Vagina (tissue), 2 donors: ENCODE measurements around the gene ASB3. TPM values are rescaled to one million over a fixed set of nuclear protein-coding genes. Genes with fewer than 3 reads are reported as not detected.

Source experiments
- DNase-seq, 2 donors: peaks; one replicate each; pipeline ENCODE4 v3.0.0-alpha.2; 2017; ENCODE audit errors: extremely low spot score in 2 of 2
- H3K27ac ChIP-seq: fragments of 200-600 bp; sonication (generic); one replicate; pipeline ENCODE4 v1.5.1; 2019
- H3K27me3 ChIP-seq: fragments of 200-600 bp; sonication (generic); one replicate; pipeline ENCODE4 v1.5.1; 2019
- H3K36me3 ChIP-seq, 2 donors: fragments of 200-600 bp; sonication (generic); one replicate each; pipeline ENCODE4 v1.5.1; 2017 to 2019
- H3K4me1 ChIP-seq: fragments of 200-600 bp; sonication (generic); one replicate; pipeline ENCODE4 v1.5.1; 2019
- H3K4me3 ChIP-seq, 2 donors: fragments of 200-600 bp; sonication (generic); 1 replicate in 1 of 2; 2 replicates in 1 of 2; pipeline ENCODE4 v1.5.1; 2016 to 2019
- H3K9me3 ChIP-seq: fragments of 200-600 bp; sonication (generic); one replicate; pipeline ENCODE4 v1.5.1; 2019
- CTCF ChIP-seq, 3 experiments: fragments of 450-650 bp in 2 of 3; fragments of 200-600 bp in 1 of 3; sonication (generic) in 1 of 3; IDR thresholded peaks; one replicate each; pipeline ENCODE4 v1.5.1; 2017 to 2019; ENCODE audit warnings: antibody characterized with exemption in 3 of 3, mild to moderate bottlenecking in 2 of 3, moderate library complexity in 2 of 3
- POLR2A ChIP-seq, 2 donors: fragments of 450-650 bp; IDR thresholded peaks; one replicate each; pipeline ENCODE4 v1.6.1; 2017; ENCODE audit warnings: antibody characterized with exemption in 2 of 2, mild to moderate bottlenecking in 2 of 2, moderate library complexity in 2 of 2
- POLR2AphosphoS5 ChIP-seq, 2 donors: sonication (generic); formaldehyde crosslinking; IDR thresholded peaks; one replicate each; pipeline ENCODE4 v1.9.0; 2017; ENCODE audit warnings: antibody characterized with exemption in 2 of 2, mild to moderate bottlenecking in 2 of 2, low read depth in 1 of 2; ENCODE audit not compliant: insufficient read depth in 1 of 2
- intact Hi-C: fragments of 100-400 bp; cut with DNase I; formaldehyde crosslinking; loops from one replicate; pipeline ENCODE4 v1.15.1; 2023
- total RNA-seq: library from RNA; depleted of rRNA; stranded (reverse); fragments of >200 nt; gene quantifications from one replicate; pipeline ENCODE4 v1.2.3, GENCODE V29; 2016

ASB3 gene
- total RNA-seq, 1 donor from 2014 or later, result 13.5 TPM

GRCh38 chr2:53701221-53701620, 85.5 kb downstream of the ASB3 start:
- Histone ChIP-seq H3K9me3 (no peaks in the 10 kb centered on the region), H3K27me3 (no peaks in the 10 kb centered on the region), H3K4me3 (no peak overlapping the region), H3K27ac (no peak overlapping the region), H3K4me1 (no peaks in the 10 kb centered on the region), H3K36me3 (peaks cover 0 to 11% of the 10 kb centered on the region in 2 donors)
- TF ChIP-seq CTCF (IDR thresholded peaks at IDR 0.05) (no peak), POLR2AphosphoS5 (IDR thresholded peaks at IDR 0.05; ENCODE audit: insufficient read depth in 1 of 2, low read depth in 1 of 2) (no peak), POLR2A (IDR thresholded peaks at IDR 0.05) (no peak)
- DNase-seq, result no peak
- intact Hi-C loops, result no loop called here

GRCh38 chr2:53697686-53698085, 89.1 kb downstream of the ASB3 start:
- intact Hi-C loops, result no loop called here
- TF ChIP-seq CTCF (IDR thresholded peaks at IDR 0.05) (no peak), POLR2AphosphoS5 (IDR thresholded peaks at IDR 0.05; ENCODE audit: insufficient read depth in 1 of 2, low read depth in 1 of 2) (no peak), POLR2A (IDR thresholded peaks at IDR 0.05) (no peak)
- no peak overlapping the region for H3K27ac ChIP-seq
- peaks cover 0 to 11% of the 10 kb centered on the region in 2 donors for H3K36me3 ChIP-seq
- DNase-seq, result no peak
- H3K27me3 ChIP-seq, result no peaks in the 10 kb centered on the region
- H3K4me3 ChIP-seq, result no peak overlapping the region
- no peaks in the 10 kb centered on the region for H3K9me3 ChIP-seq
- no peaks in the 10 kb centered on the region for H3K4me1 ChIP-seq

GRCh38 chr2:53697092-53697491, 89.7 kb downstream of the ASB3 start:
- TF ChIP-seq POLR2A (IDR thresholded peaks at IDR 0.05) (no peak), POLR2AphosphoS5 (IDR thresholded peaks at IDR 0.05; ENCODE audit: insufficient read depth in 1 of 2, low read depth in 1 of 2) (no peak), CTCF (IDR thresholded peaks at IDR 0.05) (no peak)
- intact Hi-C loops, result no loop called here
- H3K4me3 ChIP-seq, result no peak overlapping the region
- no peaks in the 10 kb centered on the region for H3K9me3 ChIP-seq
- H3K36me3 ChIP-seq, result peaks cover 0 to 13% of the 10 kb centered on the region in 2 donors
- no peaks in the 10 kb centered on the region for H3K27me3 ChIP-seq
- no peak for DNase-seq
- no peak overlapping the region for H3K27ac ChIP-seq
- no peaks in the 10 kb centered on the region for H3K4me1 ChIP-seq

- peaks cover 0 to 15% of the 10 kb centered on the region in 2 donors for H3K36me3 ChIP-seq
- no peak overlapping the region for H3K27ac ChIP-seq
- DNase-seq, result no peak
- H3K4me1 ChIP-seq, result no peaks in the 10 kb centered on the region
- no peaks in the 10 kb centered on the region for H3K9me3 ChIP-seq
- no peak overlapping the region for H3K4me3 ChIP-seq
- intact Hi-C loops, result no loop called here
- no peaks in the 10 kb centered on the region for H3K27me3 ChIP-seq
- no peak for TF ChIP-seq POLR2AphosphoS5 (IDR thresholded peaks at IDR 0.05; ENCODE audit: insufficient read depth in 1 of 2, low read depth in 1 of 2)
- TF ChIP-seq CTCF (IDR thresholded peaks at IDR 0.05), result no peak
- TF ChIP-seq POLR2A (IDR thresholded peaks at IDR 0.05), result no peak
These were observed 91.2 kb downstream of the ASB3 start for GRCh38 chr2:53695575-53695974.

- Histone ChIP-seq H3K27me3 (no peaks in the 10 kb centered on the region), H3K27ac (no peak overlapping the region), H3K36me3 (peaks cover 0 to 10% of the 10 kb centered on the region in 2 donors), H3K4me1 (no peaks in the 10 kb centered on the region), H3K4me3 (no peak overlapping the region), H3K9me3 (no peaks in the 10 kb centered on the region)
- TF ChIP-seq CTCF (IDR thresholded peaks at IDR 0.05), result no peak
- TF ChIP-seq POLR2AphosphoS5 (IDR thresholded peaks at IDR 0.05; ENCODE audit: insufficient read depth in 1 of 2, low read depth in 1 of 2), result no peak
- TF ChIP-seq POLR2A (IDR thresholded peaks at IDR 0.05), result no peak
- intact Hi-C loops, result no loop called here
- no peak for DNase-seq
These were observed 92.5 kb downstream of the ASB3 start for GRCh38 chr2:53694096-53694771.
